ENCODE measurements around the gene U2AF2.

DNA sequence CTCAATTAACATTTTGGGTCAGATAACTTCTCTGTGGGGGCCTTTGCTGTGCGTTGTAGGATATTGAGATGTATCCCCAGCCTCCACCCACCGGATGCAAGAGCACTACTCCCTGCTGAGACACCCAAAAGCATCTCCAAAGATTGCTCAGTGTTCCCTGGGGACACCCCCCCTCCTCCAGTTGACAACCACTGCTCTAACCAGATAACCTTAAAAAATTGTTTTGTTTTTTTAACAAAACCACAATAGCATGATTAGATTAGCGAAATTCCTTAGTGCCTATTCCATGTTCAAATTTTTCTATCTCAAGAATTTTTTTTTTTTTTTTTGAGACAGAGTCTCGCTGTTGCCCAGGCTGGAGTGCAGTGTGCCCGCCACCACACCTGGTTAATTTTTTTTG, 17.6 kb downstream of the U2AF2 start:
- TF ChIP-seq, protein P1, sequence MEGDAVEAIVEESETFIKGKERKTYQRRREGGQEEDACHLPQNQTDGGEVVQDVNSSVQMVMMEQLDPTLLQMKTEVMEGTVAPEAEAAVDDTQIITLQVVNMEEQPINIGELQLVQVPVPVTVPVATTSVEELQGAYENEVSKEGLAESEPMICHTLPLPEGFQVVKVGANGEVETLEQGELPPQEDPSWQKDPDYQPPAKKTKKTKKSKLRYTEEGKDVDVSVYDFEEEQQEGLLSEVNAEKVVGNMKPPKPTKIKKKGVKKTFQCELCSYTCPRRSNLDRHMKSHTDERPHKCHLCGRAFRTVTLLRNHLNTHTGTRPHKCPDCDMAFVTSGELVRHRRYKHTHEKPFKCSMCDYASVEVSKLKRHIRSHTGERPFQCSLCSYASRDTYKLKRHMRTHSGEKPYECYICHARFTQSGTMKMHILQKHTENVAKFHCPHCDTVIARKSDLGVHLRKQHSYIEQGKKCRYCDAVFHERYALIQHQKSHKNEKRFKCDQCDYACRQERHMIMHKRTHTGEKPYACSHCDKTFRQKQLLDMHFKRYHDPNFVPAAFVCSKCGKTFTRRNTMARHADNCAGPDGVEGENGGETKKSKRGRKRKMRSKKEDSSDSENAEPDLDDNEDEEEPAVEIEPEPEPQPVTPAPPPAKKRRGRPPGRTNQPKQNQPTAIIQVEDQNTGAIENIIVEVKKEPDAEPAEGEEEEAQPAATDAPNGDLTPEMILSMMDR (conservative IDR thresholded peaks at IDR 0.05 in 1 of 2, IDR thresholded peaks at IDR 0.05 in 1 of 2; ENCODE audit: extremely low read depth in 1 of 2, insufficient read depth in 1 of 2, low read depth in 1 of 2, low read length in 2 of 2), result no peak
- no peak for TF ChIP-seq EZH2 (IDR thresholded peaks at IDR 0.05; ENCODE audit: borderline replicate concordance, low read length)
